LNCAP (cell line): ENCODE measurements around the gene ROBO1.

ENCODE experiments used
- TF ChIP-seq, protein P1 (sequence below): fragments of 450-650 bp; IDR thresholded peaks from 2 replicates; pipeline ENCODE4 v1.5.1; 2017; ENCODE audit warnings: mild to moderate bottlenecking

Gene ROBO1

DNA sequence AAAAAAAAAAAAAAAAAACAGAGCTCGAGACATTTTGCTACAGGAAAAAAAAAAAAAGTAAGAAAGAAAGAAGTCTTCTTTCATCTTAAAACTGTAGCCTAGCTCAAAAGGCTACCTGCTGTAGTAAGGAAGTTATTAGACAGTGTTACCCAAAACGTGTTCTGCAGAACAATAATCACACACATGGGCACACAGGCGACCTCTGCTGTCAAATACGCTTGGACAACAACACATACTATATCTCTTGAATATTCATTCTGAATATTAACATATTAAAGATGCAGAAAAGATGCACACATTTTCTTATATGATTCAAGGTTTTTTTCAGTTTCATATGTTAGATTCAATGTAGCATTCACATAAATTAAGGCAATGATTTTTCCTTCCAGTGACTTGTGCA, 215.8 kb downstream of the ROBO1 start:
- TF ChIP-seq, protein P1, sequence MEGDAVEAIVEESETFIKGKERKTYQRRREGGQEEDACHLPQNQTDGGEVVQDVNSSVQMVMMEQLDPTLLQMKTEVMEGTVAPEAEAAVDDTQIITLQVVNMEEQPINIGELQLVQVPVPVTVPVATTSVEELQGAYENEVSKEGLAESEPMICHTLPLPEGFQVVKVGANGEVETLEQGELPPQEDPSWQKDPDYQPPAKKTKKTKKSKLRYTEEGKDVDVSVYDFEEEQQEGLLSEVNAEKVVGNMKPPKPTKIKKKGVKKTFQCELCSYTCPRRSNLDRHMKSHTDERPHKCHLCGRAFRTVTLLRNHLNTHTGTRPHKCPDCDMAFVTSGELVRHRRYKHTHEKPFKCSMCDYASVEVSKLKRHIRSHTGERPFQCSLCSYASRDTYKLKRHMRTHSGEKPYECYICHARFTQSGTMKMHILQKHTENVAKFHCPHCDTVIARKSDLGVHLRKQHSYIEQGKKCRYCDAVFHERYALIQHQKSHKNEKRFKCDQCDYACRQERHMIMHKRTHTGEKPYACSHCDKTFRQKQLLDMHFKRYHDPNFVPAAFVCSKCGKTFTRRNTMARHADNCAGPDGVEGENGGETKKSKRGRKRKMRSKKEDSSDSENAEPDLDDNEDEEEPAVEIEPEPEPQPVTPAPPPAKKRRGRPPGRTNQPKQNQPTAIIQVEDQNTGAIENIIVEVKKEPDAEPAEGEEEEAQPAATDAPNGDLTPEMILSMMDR, result peak; percentile 40; the same call in 1 of the 2 replicates

DNA sequence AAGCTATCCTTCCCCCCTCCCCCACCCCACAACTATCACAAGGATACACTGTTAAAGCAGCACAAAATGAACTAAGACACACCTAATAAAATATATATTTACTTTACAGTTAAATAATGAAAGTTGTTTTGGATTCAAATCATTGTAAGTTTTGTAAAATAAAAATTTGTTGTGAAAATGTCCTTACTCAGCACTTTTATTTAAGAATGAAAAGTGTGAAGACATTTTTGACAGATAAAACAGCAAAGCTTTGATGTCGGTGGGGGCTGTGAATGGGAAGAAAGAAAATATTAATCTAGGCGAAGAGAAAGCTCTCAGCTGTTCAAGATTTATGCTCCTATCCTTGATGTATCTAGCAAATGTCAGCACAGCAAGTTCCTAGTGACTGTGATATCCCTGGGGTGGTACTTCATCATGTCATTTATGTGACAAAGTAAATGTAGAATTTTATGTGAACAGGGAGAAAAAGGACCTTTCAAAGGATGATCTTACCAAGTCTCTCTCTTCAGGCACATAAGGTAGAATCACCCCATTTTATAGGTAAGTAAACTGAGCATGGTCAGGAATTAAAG, 216.4 kb downstream of the ROBO1 start:
- TF ChIP-seq, protein P1, result no peak

DNA sequence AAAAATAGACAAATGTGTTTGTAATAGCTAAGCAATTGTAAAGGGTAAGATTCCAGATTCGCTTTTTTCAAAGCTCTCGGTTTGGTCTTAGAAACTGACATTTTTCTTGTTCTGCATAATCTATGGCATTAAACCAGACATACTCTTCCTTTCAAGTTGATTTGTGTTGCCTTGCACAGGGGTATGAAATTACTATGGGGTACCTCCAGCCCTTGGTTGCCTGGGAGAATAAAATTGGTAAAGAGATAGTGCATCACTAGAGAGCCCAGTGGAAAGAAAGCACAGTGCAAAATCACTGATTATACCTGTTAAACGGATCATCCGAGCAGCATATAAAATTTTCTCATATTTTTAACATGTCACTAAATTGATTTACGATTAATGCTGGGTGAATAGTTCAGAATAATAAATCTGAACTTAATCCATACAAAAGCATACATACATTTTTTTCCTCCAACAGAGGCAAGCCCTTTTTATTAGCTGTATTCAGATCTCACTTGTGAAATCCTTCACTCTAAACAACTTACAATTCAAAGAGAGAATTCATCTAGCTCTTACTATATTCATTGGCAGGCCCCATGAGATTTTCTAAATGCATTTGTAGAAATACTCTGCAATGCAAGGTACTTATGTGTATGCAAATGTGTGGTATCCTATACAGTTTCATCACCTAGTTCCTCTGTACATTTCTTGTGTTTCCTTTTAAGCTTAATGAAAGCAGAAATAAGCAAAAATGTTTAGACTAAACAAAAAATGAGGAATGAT, 224.4 kb downstream of the ROBO1 start:
- TF ChIP-seq, protein P1, result no peak

DNA sequence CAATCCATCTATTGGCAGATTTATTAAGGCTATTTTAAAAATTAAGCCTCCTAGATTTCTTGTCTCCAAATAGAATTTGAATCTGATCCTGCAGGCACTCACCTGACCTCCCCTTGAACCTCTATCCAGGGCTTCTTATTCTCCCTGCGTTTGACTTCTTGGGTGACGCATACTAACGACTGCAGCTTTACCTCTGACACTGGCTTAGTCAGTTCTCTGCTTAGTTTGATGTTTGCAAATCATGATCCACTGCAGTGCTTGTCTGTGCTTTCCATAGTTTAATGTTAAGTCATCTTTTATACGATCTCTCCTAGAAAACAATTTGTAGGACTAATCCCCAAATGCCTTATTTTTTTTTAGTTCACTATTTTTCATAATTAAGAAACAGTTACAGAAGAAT, 233.1 kb downstream of the ROBO1 start:
- TF ChIP-seq, protein P1, result no peak

DNA sequence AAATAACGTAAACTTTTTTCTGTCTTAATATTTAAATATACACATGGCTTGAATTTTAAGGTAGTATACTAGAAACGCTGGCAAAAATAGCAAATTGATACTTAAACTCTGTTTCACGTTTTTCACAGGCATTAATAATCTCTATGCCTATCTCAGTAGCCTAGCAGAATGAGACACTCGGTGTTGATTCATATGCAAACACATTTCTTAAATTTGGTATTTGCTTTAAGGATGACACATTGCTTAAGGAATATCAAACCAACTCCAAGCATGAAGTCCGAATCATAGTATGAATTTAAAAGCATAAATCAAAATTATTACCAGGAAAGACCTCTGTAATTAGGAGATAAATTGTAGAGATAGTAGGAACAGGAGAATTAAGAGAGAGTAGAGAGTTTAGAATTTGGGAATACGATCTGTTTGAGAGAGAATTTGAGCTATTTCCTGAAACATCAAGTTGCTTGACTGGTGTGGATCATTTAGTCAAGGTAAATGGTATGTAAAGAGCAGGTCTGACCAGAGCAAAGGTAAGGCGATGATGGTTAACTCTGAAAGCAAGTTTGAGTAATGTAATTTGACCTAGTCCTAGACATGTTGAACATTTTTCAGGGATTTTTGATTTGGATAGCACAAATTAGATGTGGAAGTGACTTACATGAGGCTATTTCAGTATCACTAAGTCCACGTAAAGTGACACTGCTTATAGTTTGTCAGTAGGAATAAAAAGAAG, 236.1 kb downstream of the ROBO1 start:
- TF ChIP-seq, protein P1, result no peak

DNA sequence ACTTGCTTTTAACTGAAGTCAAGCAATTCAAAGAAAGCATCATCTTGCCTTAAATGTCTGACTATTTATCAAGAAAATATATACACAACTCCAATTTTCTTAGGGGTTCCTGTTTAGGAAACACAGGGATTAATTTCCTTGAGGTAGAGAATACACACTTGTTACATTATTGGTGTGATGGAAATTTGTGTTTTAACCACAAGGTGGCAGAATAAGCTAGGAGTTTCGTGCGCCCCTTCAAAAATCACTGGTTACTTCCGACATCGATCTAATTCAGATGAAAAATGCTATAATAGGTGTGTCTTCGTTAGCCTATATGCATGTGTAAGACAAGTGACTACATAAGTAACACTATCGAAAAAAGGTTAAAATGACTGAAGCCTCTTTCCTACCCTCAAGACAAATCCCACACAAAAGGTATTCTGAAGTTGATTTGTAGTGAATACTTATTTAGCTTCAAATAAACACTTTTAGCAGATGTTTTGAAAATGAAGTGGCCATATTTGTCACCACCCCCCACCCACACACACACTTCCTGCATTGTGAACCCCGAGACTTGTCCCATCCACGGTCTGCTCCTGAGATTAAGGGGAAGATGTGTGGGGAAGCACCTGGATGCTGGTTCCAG, 246.5 kb downstream of the ROBO1 start:
- TF ChIP-seq, protein P1, result peak; percentile 69

DNA sequence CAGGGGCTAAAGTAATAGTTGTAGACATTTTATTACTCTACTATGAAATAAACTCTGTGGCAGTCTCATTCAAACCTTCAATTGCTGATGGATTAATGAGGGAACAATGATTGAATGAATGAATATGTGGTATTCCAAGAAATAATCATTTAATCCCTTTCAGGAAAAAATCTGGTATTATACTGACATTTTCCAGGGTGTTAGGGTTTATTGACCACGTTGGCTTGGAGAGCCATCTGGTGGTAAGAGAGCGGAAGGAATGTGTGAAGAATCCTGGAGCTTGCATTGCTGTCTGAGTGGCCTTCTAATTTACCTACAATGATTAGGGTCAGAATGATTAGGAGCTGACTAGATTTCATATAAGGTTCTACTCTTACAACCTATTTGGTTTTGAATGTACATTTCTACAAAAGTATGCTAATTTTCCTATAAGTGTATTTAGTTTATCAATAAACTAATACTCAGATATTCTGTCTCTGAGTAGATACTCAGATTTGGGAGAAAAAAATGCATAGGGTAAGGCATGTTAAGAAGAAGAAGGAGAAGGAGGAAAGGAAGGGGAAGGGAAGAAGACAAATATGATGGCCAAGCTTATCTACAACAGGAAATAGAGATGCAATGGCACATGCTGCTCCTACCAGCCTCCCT, 249.9 kb downstream of the ROBO1 start:
- TF ChIP-seq, protein P1, result peak; percentile 79
